ENCODE measurements around the gene RINL.
"Not testable (repeated sequence)": the region's sequence is repeated elsewhere in the genome, so short reads cannot be mapped to it uniquely, and the experiment has no call there.

Gene RINL

GRCh38 chr19:38833092-38833425 lies 45.0 kb downstream of the RINL start:
- DNase-seq (ENCODE audit: low read depth in 2 of 2), result no peak
- no peak overlapping the region for H3K4me3 ChIP-seq (replicated peaks in 1 of 2; ENCODE audit: low read depth in 2 of 2, low read length in 2 of 2)
- TF ChIP-seq CTCF (IDR thresholded peaks at IDR 0.05; ENCODE audit: low read depth, low read length), result no peak

DNA sequence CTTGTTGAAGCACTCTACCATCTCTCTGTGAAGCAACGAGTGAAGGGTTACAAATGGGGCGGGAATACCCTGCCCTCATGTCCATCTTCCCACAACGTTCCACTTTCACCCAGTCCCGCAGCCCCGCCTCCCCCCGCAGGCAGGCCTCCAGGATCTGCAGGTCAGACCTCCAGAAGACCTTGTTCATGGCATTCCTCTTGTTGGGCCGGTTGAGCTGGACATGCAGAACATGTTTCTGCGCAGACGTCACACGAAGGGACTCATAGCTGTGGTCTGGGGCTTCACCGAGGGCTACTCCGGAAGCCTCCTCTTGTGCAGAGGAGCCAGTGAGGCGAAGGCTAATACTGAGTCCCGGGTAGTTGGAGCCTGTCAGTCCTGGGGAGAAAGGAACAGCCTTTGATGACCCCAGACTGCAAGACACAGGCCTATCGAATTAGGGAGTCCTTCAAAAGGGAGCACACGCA lies 46.9 kb downstream of the RINL start:
- no peak for TF ChIP-seq CTCF (IDR thresholded peaks at IDR 0.05; ENCODE audit: low read depth, low read length)
- peak overlapping the region; percentile 64 to 76 for H3K4me3 ChIP-seq (replicated peaks in 1 of 2; ENCODE audit: low read depth in 2 of 2, low read length in 2 of 2)
- DNase-seq (ENCODE audit: low read depth in 2 of 2), result peak; percentile 90 to 92

DNA sequence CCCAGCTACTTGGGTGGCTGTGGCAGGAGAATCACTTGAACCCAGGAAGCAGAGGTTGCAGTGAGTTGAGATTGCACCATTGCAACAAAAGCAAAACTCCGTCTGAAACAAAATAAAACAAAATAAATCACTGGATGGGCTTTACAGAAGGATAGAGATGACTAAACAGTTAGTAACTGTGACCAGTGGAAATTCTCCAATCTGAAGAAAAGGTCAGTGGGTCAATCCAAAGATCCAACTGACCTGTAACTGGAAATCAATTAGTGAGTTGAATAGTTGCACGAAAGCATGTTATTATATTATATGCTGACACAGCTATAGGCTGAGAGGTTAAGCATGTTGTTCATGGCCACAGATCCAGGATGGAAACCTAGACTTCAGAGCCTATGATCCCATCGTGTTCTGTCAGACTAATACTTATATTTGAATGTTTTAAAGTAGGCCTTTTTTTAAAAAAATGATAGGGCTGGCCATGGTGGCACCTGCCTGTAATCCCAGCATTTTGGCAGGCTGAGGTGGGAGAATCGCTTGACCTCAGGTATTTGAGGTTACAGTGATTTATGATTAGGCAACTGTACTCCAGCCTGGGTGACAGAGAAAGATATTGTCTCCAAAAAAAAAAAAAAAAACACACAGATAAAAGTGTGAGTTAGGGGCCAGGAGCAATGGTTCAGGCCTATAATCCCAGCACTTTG lies 47.9 kb downstream of the RINL start:
- H3K4me3 ChIP-seq (replicated peaks in 1 of 2; ENCODE audit: low read depth in 2 of 2, low read length in 2 of 2), result no peak overlapping the region
- TF ChIP-seq CTCF (IDR thresholded peaks at IDR 0.05; ENCODE audit: low read depth, low read length), result no peak
- peak in 1 of 2 donors; percentile 63 for DNase-seq (ENCODE audit: low read depth in 2 of 2)

DNA sequence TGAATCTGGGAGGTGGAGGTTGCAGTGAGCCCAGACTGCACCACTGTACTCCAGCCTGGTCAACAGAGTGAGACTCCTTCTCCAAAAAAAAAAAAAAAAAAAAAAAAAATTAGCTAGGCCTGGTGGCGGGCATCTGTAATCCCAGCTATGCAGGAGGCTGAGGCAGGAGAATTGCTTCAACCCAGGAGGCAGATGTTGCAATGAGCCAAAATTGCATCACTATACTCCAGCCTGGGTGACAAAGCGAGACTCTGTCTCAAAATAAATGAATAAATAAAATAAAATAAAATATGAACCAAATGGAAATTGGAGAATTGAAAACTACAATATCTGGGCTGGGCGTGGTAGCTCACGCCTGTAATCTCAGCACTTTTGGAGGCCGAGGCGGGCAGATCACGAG lies 48.9 kb downstream of the RINL start:
- H3K4me3 ChIP-seq (replicated peaks in 1 of 2; ENCODE audit: low read depth in 2 of 2, low read length in 2 of 2), result not testable (repeated sequence)
- peak; percentile 70 to 74 for DNase-seq (ENCODE audit: low read depth in 2 of 2)

- no peak for TF ChIP-seq CTCF (IDR thresholded peaks at IDR 0.05; ENCODE audit: low read depth, low read length)
- H3K4me3 ChIP-seq (replicated peaks in 1 of 2; ENCODE audit: low read depth in 2 of 2, low read length in 2 of 2), result no peak overlapping the region
- no peak for DNase-seq (ENCODE audit: low read depth in 2 of 2)
Observed at GRCh38 chr19:38826856-38827551, 51.1 kb downstream of the RINL start.

DNA sequence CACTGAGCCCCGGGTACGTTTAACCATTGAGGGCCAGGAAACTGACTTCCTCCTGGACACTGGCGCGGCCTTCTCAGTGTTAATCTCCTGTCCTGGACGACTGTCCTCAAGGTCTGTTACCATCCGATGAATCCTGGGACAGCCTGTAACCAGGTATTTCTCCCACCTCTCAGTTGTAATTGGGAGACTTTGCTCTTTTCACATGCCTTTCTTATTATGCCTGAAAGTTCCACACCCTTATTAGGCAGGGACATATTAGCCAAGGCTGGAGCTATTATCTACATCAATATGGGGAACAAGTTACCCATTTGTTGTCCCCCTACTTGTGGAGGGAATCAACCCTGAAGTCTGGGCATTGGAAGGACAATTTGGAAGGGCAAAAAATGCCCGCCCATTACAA lies 52.1 kb downstream of the RINL start:
- DNase-seq (ENCODE audit: low read depth in 2 of 2); H3K4me3 ChIP-seq (replicated peaks in 1 of 2; ENCODE audit: low read depth in 2 of 2, low read length in 2 of 2): not testable (repeated sequence)

GRCh38 chr19:38821230-38821825 lies 56.7 kb downstream of the RINL start:
- DNase-seq (ENCODE audit: low read depth in 2 of 2); H3K4me3 ChIP-seq (replicated peaks in 1 of 2; ENCODE audit: low read depth in 2 of 2, low read length in 2 of 2): not testable (repeated sequence)

DNA sequence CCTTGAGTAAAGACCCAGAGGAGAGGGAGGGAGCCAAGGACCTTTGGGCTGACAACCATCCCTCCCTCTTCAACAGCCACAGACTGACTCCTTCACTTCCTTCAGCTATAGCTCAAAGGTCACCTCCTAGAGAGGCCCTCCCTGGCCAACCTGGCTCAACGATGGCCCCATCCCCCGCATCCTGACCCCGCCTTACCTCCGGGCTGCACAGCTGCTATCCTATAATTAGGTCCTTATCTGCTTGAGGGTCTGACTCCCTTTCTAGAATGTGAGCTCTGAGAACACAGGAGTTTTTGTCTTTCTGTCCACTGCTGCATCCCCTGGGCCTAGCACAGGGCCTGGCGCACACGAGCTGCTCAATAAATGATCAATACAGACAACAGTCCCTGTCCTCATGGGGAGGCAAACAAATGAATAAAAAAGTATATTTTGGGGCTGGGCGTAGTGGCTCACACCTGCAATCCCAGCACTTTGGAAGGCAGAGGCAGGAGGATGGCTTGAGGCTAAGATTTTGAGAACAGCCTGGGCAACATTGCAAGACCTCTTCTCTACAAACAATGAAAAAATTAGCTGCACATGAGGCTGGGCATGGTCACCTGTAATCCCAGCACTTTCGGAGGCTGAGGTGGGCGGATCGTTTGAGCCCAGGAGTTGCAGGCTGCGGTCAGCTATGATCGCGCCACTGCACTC lies 58.7 kb downstream of the RINL start:
- DNase-seq (ENCODE audit: low read depth in 2 of 2), result no peak
- H3K4me3 ChIP-seq (replicated peaks in 1 of 2; ENCODE audit: low read depth in 2 of 2, low read length in 2 of 2), result no peak overlapping the region
- TF ChIP-seq CTCF (IDR thresholded peaks at IDR 0.05; ENCODE audit: low read depth, low read length), result no peak
